Heart right ventricle (tissue), 16 donors: ENCODE results near the gene ZNF518A. TPM values are rescaled to one million over a fixed set of nuclear protein-coding genes. Genes with fewer than 3 reads are reported as not detected.

ENCODE experiments used
- ATAC-seq, 8 donors: fragments of 200-7000 bp; cut with Tn5 transposase; one replicate each; pipeline ENCODE4 v1.9.1; 2020; ENCODE audit warnings: mild to moderate bottlenecking in 8 of 8, moderate library complexity in 8 of 8, moderate number of reproducible peaks in 1 of 8
- DNase-seq, 2 donors: peaks; one replicate each; pipeline ENCODE4 v3.0.0-alpha.2; 2020
- H3K27ac ChIP-seq, 10 donors: fragments of 200-600 bp; sonication (generic) in 2 of 10; one replicate each; pipeline versions ENCODE4 v1.5.0 to v1.8.0; 2020 to 2022; ENCODE audit warnings: mild to moderate bottlenecking in 3 of 10
- H3K27me3 ChIP-seq, 7 donors: fragments of 200-600 bp; one replicate each; pipeline ENCODE4 v1.8.0; 2021 to 2022; ENCODE audit warnings: mild to moderate bottlenecking in 2 of 7
- H3K36me3 ChIP-seq, 9 donors: fragments of 200-600 bp; sonication (generic) in 1 of 9; one replicate each; pipeline versions ENCODE4 v1.5.0 to v1.8.0; 2020 to 2022; ENCODE audit warnings: mild to moderate bottlenecking in 2 of 9
- H3K4me1 ChIP-seq, 9 donors: fragments of 200-600 bp; sonication (generic) in 1 of 9; one replicate each; pipeline versions ENCODE4 v1.5.0 to v1.8.0; 2020 to 2022; ENCODE audit warnings: mild to moderate bottlenecking in 4 of 9
- H3K4me3 ChIP-seq, 10 donors: fragments of 200-600 bp; sonication (generic) in 2 of 10; one replicate each; pipeline versions ENCODE4 v1.5.0 to v1.8.0; 2020 to 2022; ENCODE audit warnings: mild to moderate bottlenecking in 7 of 10, moderate library complexity in 2 of 10
- H3K9me3 ChIP-seq, 11 donors: fragments of 200-600 bp in 10 of 11; sonication (generic) in 2 of 11; one replicate each; pipeline versions ENCODE4 v1.5.0 to v1.8.0; 2013 to 2022; ENCODE audit warnings: mild to moderate bottlenecking in 2 of 11, control low read depth in 1 of 11, moderate library complexity in 1 of 11
- WGBS, 2 donors: extraction: QIAGEN DNeasy Blood & Tissue Kit; methylation state at CpG; one replicate each; pipeline ENCODE4 v1.1.7; 2013; ENCODE audit warnings: inconsistent platforms in 1 of 2; 5-methylcytosine and 5-hydroxymethylcytosine counted together
- intact Hi-C, 10 donors: fragments of 100-400 bp; cut with DNase I; formaldehyde crosslinking; loops; one replicate each; pipeline versions ENCODE4 v1.11.1 to v1.14.2; 2022
- polyA plus RNA-seq, 2 donors: library from polyadenylated mRNA; stranded (reverse); fragments of 200-250 nt; gene quantifications; one replicate each; pipeline ENCODE4 v1.2.3, GENCODE V29; 2013
- total RNA-seq, 10 donors: library from RNA; stranded (reverse); fragmentation: NEBNext Ultra II Directional in 3 of 10; extraction: Animal tissue kit (Norgen Biotek cat#: 25700) in 3 of 10; gene quantifications; one replicate each; pipeline versions ENCODE4 v1.2.1 to v1.2.4, GENCODE V29; 2021 to 2023
- TF ChIP-seq, protein P1 (sequence below), 9 donors: fragments of 200-600 bp; sonication (generic) in 2 of 9; IDR thresholded peaks; one replicate each; pipeline versions ENCODE4 v1.5.0 to v1.8.0; 2021 to 2022; ENCODE audit warnings: antibody characterized with exemption in 9 of 9, mild to moderate bottlenecking in 5 of 9, moderate library complexity in 1 of 9
- donor health status: Arrhythmogenic right ventricular cardiomyopathy.
- donor health status: ischemic (EF 13 %, LVEDD 7.1; RV severe dilation, severe dysfunction).
- donor health status: healthy with polysubstance abuse.
- donor health status: DM: no; HTN: yes; CAD: no.
- donor health status: DM: no; HTN: no; CAD: no.
- donor health status: ischemic (EF 25% LVEDD 6.9; RV normal size, moderate dysfunction).
- donor health status: ischemic (EF 25% LVEDD 5.7; RV mildly dilated, moderate dysfunction).
- donor health status: healthy.
- donor health status: DM: yes; HTN: yes; CAD: no.
- donor health status: Ischemic cardiomyopathy.
- donor health status: ischemic (EF 35%, LVEDD 5.7; RV mildly dilated, moderate dysfunction).
- donor health status: nonischemic (EF 11% LVEDD 7.7; RV severe dilation, severe dysfunction).
- donor health status: DM: yes; HTN: yes; CAD: no.
- donor health status: PGD.
- donor health status: ischemic (EF 29% LVEDD 5.4; RV normal size, mild dysfunction).
- donor health status: nonischemic (EF 23%, LVEDD 6.1; RV moderate dilation, normal function).

The ZNF518A gene
- total and polyA plus RNA-seq, 12 donors = 1.7 to 15.0 (median 12.2) TPM

DNA sequence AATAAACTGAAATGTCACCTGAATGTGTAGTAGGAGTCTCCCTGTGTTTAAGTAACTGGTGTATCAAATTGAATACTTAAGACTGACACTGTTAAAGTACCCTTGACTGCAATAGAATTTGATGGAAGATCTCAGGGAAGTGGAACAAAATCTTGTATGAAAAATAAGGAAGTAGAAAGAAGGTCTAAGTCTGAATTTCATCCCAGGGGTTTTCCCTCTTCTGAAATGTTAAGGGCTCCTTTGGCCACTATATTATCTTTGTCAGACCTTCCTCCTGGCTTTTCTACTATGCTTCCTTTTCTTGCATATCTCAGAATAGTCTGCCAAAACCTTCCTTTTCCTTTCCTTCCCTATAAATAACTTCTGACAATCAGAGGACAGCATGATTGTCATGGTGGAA lies 81.7 kb downstream of the ZNF518A start:
- DNase-seq (no peak), ATAC-seq (no peak)
- Histone ChIP-seq H3K4me3 (no peak overlapping the region), H3K9me3 (no peaks in the 10 kb centered on the region), H3K4me1 (no peaks in the 10 kb centered on the region), H3K27me3 (peaks cover 0 to 44% (median 21%) of the 10 kb centered on the region in 7 donors), H3K36me3 (peaks cover 0 to 9% (median 0%) of the 10 kb centered on the region in 9 donors), H3K27ac (no peak overlapping the region)
- TF ChIP-seq, protein P1, sequence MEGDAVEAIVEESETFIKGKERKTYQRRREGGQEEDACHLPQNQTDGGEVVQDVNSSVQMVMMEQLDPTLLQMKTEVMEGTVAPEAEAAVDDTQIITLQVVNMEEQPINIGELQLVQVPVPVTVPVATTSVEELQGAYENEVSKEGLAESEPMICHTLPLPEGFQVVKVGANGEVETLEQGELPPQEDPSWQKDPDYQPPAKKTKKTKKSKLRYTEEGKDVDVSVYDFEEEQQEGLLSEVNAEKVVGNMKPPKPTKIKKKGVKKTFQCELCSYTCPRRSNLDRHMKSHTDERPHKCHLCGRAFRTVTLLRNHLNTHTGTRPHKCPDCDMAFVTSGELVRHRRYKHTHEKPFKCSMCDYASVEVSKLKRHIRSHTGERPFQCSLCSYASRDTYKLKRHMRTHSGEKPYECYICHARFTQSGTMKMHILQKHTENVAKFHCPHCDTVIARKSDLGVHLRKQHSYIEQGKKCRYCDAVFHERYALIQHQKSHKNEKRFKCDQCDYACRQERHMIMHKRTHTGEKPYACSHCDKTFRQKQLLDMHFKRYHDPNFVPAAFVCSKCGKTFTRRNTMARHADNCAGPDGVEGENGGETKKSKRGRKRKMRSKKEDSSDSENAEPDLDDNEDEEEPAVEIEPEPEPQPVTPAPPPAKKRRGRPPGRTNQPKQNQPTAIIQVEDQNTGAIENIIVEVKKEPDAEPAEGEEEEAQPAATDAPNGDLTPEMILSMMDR (IDR thresholded peaks at IDR 0.05) = no peak
- intact Hi-C loops = no loop called here

DNA sequence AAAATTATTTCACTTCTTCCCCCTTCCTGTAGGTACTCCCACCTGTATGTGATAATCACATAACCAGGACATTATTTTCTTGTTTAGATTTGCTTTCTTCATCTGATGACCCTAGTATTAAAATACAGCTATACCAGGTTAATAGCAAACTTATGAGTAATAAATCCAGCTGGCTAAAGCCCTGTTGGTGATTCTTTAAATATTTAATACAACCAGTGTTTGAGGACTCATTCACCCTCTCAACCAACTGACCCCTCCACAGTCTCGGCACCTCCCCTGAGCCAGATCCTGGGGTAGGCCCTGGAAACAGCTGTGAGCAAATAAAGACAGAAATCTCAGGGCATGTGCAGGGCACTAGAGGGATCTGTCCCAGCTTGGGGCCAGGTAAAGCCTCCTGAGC lies 82.8 kb downstream of the ZNF518A start:
- TF ChIP-seq, protein P1 (IDR thresholded peaks at IDR 0.05) = no peak
- intact Hi-C loops = no loop called here
- H3K27me3 ChIP-seq = peaks cover 0 to 53% (median 21%) of the 10 kb centered on the region in 7 donors
- WGBS, 2 donors = 92 to 93% methylated on average over 1 of the region's 1 CpG
- H3K27ac ChIP-seq = no peak overlapping the region
- ATAC-seq (no peak), DNase-seq (no peak)
- H3K4me1 ChIP-seq = no peaks in the 10 kb centered on the region
- no peak overlapping the region for H3K4me3 ChIP-seq
- peaks cover 0 to 9% (median 0%) of the 10 kb centered on the region in 9 donors for H3K36me3 ChIP-seq
- no peaks in the 10 kb centered on the region for H3K9me3 ChIP-seq

Other genes starting within 250 kb of the ZNF518A start
- gene CC2D2B, start 222.3 kb upstream of the ZNF518A start, total RNA-seq = 1 to 10 TPM in 3 of 10 donors, under 1 TPM in 7; 0.51 to 1.8 (median 0.79) TPM
- gene CC2D2B, start 222.3 kb upstream of the ZNF518A start, polyA plus RNA-seq = 1 to 10 TPM in 1 of 2 donors, under 1 TPM in 1; 0.14 to 1.7 TPM
- gene CCNJ, start 86.7 kb upstream of the ZNF518A start, total RNA-seq = 1 to 10 TPM; 1.8 to 3.6 (median 2.8) TPM
- 1 to 10 TPM; 1.7 TPM for gene CCNJ, start 86.7 kb upstream of the ZNF518A start, polyA plus RNA-seq
- gene BLNK, start 141.3 kb downstream of the ZNF518A start, total RNA-seq = 1 to 10 TPM in 3 of 10 donors, under 1 TPM in 7; 0.37 to 4.4 (median 0.65) TPM
- under 1 TPM; 0.25 to 0.95 TPM for gene BLNK, start 141.3 kb downstream of the ZNF518A start, polyA plus RNA-seq
- not detected for gene DNTT, start 174.1 kb downstream of the ZNF518A start, total RNA-seq
- not detected for gene DNTT, start 174.1 kb downstream of the ZNF518A start, polyA plus RNA-seq
- gene OPALIN, start 228.7 kb downstream of the ZNF518A start, total RNA-seq = not detected
- gene OPALIN, start 228.7 kb downstream of the ZNF518A start, polyA plus RNA-seq = not detected